ENCODE results near the gene FAM111A. TPM values are rescaled to one million over a fixed set of nuclear protein-coding genes. Genes with fewer than 3 reads are reported as not detected.

Gene FAM111A
- total and polyA plus RNA-seq, 2 donors (not counting 3 experiments of a cell fraction or from before 2014, with no cell fraction given): 20.1 to 57.4 TPM

DNA sequence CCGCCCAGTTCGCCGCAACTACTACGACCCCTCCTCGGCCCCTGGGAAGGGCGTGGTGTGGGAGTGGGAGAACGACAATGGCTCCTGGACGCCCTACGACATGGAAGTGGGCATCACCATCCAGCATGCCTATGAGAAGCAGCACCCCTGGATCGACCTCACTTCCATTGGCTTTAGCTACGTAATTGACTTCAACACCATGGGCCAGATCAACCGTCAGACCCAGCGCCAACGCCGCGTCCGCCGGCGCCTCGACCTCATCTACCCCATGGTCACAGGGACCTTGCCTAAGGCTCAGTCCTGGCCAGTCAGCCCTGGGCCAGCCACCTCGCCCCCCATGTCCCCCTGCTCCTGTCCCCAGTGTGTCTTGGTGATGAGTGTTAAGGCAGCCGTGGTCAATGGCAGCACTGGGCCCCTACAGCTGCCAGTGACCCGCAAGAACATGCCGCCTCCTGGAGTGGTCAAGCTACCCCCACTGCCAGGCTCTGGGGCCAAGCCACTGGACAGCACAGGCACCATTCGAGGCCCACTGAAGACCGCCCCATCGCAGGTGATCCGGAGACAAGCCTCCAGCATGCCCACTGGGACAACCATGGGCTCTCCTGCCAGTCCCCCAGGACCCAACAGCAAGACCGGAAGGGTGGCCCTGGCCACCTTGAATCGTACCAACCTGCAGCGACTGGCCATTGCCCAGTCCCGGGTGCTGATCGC is 39.2 kb downstream of the FAM111A start:
- Histone ChIP-seq H3K36me3 (ENCODE audit: control insufficient read depth in 2 of 2, extremely low read depth in 1 of 2, insufficient read depth in 2 of 2, low read length in 2 of 2) (no peaks in the 10 kb centered on the region), H3K4me1 (ENCODE audit: control insufficient read depth, extremely low read depth, insufficient read depth, low read length) (no peaks in the 10 kb centered on the region), H3K4me3 (replicated peaks in 1 of 3; ENCODE audit: insufficient read depth in 1 of 3, low read depth in 1 of 3, low read length in 3 of 3) (no peak overlapping the region), H2AFZ (ENCODE audit: low read depth, low read length) (no peak overlapping the region), H3K4me2 (ENCODE audit: insufficient read depth, low read length) (no peak overlapping the region), H3K9me1 (replicated peaks; ENCODE audit: control insufficient read depth, extremely low read depth, insufficient read depth, low read length) (no peaks in the 10 kb centered on the region), H4K20me1 (replicated peaks; ENCODE audit: control insufficient read depth, extremely low read depth, insufficient read depth, low read length) (no peaks in the 10 kb centered on the region), H3K9me3 (replicated peaks; ENCODE audit: control insufficient read depth, insufficient read depth, low read length) (no peaks in the 10 kb centered on the region), H3K27ac (ENCODE audit: insufficient read depth, low read depth, low read length) (no peak overlapping the region), H3K9ac (replicated peaks; ENCODE audit: extremely low read depth, insufficient read depth, low read length) (no peak overlapping the region), H3K27me3 (ENCODE audit: control insufficient read depth in 2 of 2, insufficient read depth in 2 of 2, low read length in 2 of 2) (peaks cover 6 to 15% of the 10 kb centered on the region in 2 experiments), H3K79me2 (ENCODE audit: control insufficient read depth, insufficient read depth, low read length) (no peaks in the 10 kb centered on the region)
- ChIA-PET POLR2A (no interaction called here), CTCF (interaction anchor here (1.5 to 2.0 kb wide), 2 partner anchors 25 to 103 kb away, joined by 3 to 6 read pairs; no protein-coding TSS in a partner anchor)
- intact Hi-C loops (cut with micrococcal nuclease) (no loop called here), dilution Hi-C loops (cut with MboI; ENCODE audit: extremely low pct_ligation_motif_present, low sequenced_read_pairs) (no loop called here)
- TF ChIP-seq FOS (IDR thresholded peaks at IDR 0.05; ENCODE audit: borderline replicate concordance, insufficient read depth, low read length): no peak
- no peak for TF ChIP-seq GATA2 (IDR thresholded peaks at IDR 0.05; ENCODE audit: insufficient read depth, insufficient read length, low read depth, low read length)
- no peak for TF ChIP-seq POLR2AphosphoS5 (IDR thresholded peaks at IDR 0.05; ENCODE audit: insufficient read depth, low read depth, low read length)
- no peak for TF ChIP-seq JUN (IDR thresholded peaks at IDR 0.05; ENCODE audit: borderline replicate concordance, insufficient read depth, insufficient read length, low read depth)
- no peak for TF ChIP-seq EZH2 (IDR thresholded peaks at IDR 0.05; ENCODE audit: borderline replicate concordance, low read depth, low read length, severe bottlenecking)
- no peak for TF ChIP-seq MAX (IDR thresholded peaks at IDR 0.05; ENCODE audit: insufficient read depth, insufficient read length)
- FAIRE-seq (no peak), DNase-seq (ENCODE audit: low read depth, low spot score) (no peak)
- BruUV-seq (replicated peaks): no TSS peak

Measured in endothelial cell of umbilical vein (primary cell).